ENCODE data around the gene WIZ.

DNA sequence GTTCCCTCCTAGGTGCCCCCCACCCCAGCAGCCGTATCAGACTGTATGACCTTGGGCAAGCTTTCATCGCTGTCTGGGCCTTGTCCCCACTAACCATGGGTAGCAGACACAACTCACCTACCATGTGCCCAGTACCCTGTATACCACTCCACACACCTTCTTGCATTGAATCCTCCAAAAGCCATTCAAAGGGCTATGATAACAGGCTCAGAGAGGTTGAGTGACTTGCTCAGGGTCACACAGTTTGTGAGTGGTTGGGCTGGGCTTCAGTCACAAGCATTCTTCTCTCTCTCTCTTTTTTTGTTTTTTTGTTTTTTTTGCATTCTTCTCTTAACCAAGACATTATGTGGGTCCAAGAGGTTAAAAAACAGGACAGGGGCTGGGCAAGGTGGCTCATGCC is 11.9 kb upstream of the WIZ start:
- no peak for TF ChIP-seq CTCF (IDR thresholded peaks at IDR 0.05)
- TF ChIP-seq POLR2A (IDR thresholded peaks at IDR 0.05), result no peak
- no peak for TF ChIP-seq POLR2AphosphoS5 (IDR thresholded peaks at IDR 0.05)

Measured in prostate gland (tissue), 2 donors.